GM23338 (cell line): ENCODE results near the gene CHST13. TPM values are rescaled to one million over a fixed set of nuclear protein-coding genes. Genes with fewer than 3 reads are reported as not detected.

Experiments
- ATAC-seq: fragments of 200-7000 bp; cut with Tn5 transposase; 3 replicates; pipeline ENCODE4 v1.9.1; 2020
- DNase-seq: peaks from one replicate; pipeline ENCODE4 v3.0.0-alpha.2; 2015; ENCODE audit warnings: low spot score
- H2AFZ ChIP-seq: fragments of 200-600 bp; sonication (generic); 2 replicates; pipeline ENCODE4 v1.8.0; 2016; ENCODE audit warnings: antibody characterized with exemption, mild to moderate bottlenecking, moderate library complexity
- H3F3A ChIP-seq: fragments of 200-600 bp; sonication (generic); replicated peaks from 2 replicates; pipeline ENCODE4 v1.8.0; 2017; ENCODE audit warnings: antibody characterized with exemption, mixed run types, low read depth
- H3K27ac ChIP-seq: fragments of 200-600 bp; sonication (generic); 2 replicates; pipeline ENCODE4 v1.6.1; 2016; ENCODE audit warnings: low read depth
- H3K27me3 ChIP-seq: fragments of 200-600 bp; sonication (generic); 2 replicates; pipeline ENCODE4 v1.8.0; 2016; ENCODE audit warnings: mild to moderate bottlenecking, mixed run types, moderate library complexity; ENCODE audit not compliant: insufficient read depth
- H3K36me3 ChIP-seq: fragments of 200-600 bp; sonication (generic); 2 replicates; pipeline ENCODE4 v1.8.0; 2016; ENCODE audit warnings: mild to moderate bottlenecking; ENCODE audit not compliant: insufficient read depth
- H3K4me1 ChIP-seq: fragments of 200-600 bp; sonication (generic); 2 replicates; pipeline ENCODE4 v1.8.0; 2016; ENCODE audit warnings: mild to moderate bottlenecking, moderate library complexity; ENCODE audit not compliant: insufficient read depth
- H3K4me2 ChIP-seq: fragments of 200-600 bp; sonication (generic); 2 replicates; pipeline ENCODE4 v1.7.1; 2017; ENCODE audit warnings: mixed run types
- H3K4me3 ChIP-seq: fragments of 200-600 bp; sonication (generic); 2 replicates; pipeline ENCODE4 v1.6.1; 2016; ENCODE audit warnings: mixed run types
- H3K79me2 ChIP-seq: fragments of 200-600 bp; sonication (generic); replicated peaks from 2 replicates; pipeline ENCODE4 v1.8.0; 2017; ENCODE audit warnings: mild to moderate bottlenecking; ENCODE audit not compliant: insufficient read depth
- H3K9me2 ChIP-seq: fragments of 200-600 bp; sonication (generic); 2 replicates; pipeline ENCODE4 v1.8.0; 2017; ENCODE audit not compliant: insufficient read depth
- H4K20me1 ChIP-seq: fragments of 200-600 bp; sonication (generic); replicated peaks from 2 replicates; pipeline ENCODE4 v1.8.0; 2017; ENCODE audit warnings: mild to moderate bottlenecking; ENCODE audit not compliant: insufficient read depth
- H3K27ac Mint-ChIP-seq: 2 replicates; pipeline ENCODE4 v1.8.0; 2020; ENCODE audit warnings: inconsistent platforms, mild to moderate bottlenecking, moderate library complexity, mixed read lengths
- H3K27me3 Mint-ChIP-seq: 3 replicates; pipeline ENCODE4 v1.8.0; 2022; ENCODE audit warnings: low read depth, mild to moderate bottlenecking, moderate library complexity, mixed read lengths, inconsistent platforms; ENCODE audit not compliant: insufficient read depth, poor library complexity
- H3K36me3 Mint-ChIP-seq: 3 replicates; pipeline ENCODE4 v1.8.0; 2021; ENCODE audit warnings: low read depth, mild to moderate bottlenecking, inconsistent platforms, moderate library complexity, mixed read lengths
- H3K4me1 Mint-ChIP-seq: 3 replicates; pipeline ENCODE4 v1.8.0; 2020; ENCODE audit warnings: mild to moderate bottlenecking, inconsistent platforms, mixed read lengths
- H3K4me3 Mint-ChIP-seq: 3 replicates; pipeline ENCODE4 v1.8.0; 2021; ENCODE audit warnings: moderate library complexity, mild to moderate bottlenecking, inconsistent platforms, mixed read lengths
- H3K9me3 Mint-ChIP-seq: 3 replicates; pipeline ENCODE4 v1.8.0; 2020; ENCODE audit warnings: moderate library complexity, mild to moderate bottlenecking, inconsistent platforms, mixed read lengths
- EZH2 ChIP-seq: fragments of 200-600 bp; sonication (generic); IDR thresholded peaks from one replicate; pipeline ENCODE4 v1.8.0; 2017; ENCODE audit warnings: antibody characterized with exemption, mild to moderate bottlenecking, low read depth; ENCODE audit not compliant: unreplicated experiment
- EZH2phosphoT487 ChIP-seq: fragments of 200-600 bp; sonication (generic); IDR thresholded peaks from one replicate; pipeline ENCODE4 v1.8.1; 2018; ENCODE audit warnings: antibody characterized with exemption; ENCODE audit not compliant: unreplicated experiment
- JUNB ChIP-seq: IDR thresholded peaks from one replicate; pipeline ENCODE4 v1.6.1; 2016; ENCODE audit warnings: antibody characterized with exemption; ENCODE audit not compliant: unreplicated experiment
- NANOG ChIP-seq: IDR thresholded peaks from 2 replicates; pipeline ENCODE4 v1.6.1; 2016; ENCODE audit warnings: antibody characterized with exemption, borderline replicate concordance
- STAT1 ChIP-seq: IDR thresholded peaks from one replicate; pipeline ENCODE4 v1.6.1; 2016; ENCODE audit warnings: antibody characterized with exemption; ENCODE audit not compliant: unreplicated experiment
- polyA plus RNA-seq: library from polyadenylated mRNA; unstranded; fragments of >200 nt; fragmentation: Nextera tagmentation; extraction: Ambion mirVana; gene quantifications from 2 replicates; pipeline ENCODE4 v1.2.1, GENCODE V29; 2016
- total RNA-seq: library from RNA; depleted of rRNA; stranded (reverse); fragments of >200 nt; shearing (Covaris generic); gene quantifications from 2 replicates; pipeline ENCODE4 v1.2.3, GENCODE V29; 2014
- TF ChIP-seq, protein P1 (sequence below), 2 experiments: fragments of 200-600 bp in 1 of 2; sonication (generic) in 1 of 2; conservative IDR thresholded peaks; 2 replicates each; pipeline versions ENCODE4 v1.5.1 to v1.6.1; 2016 to 2017; ENCODE audit warnings: antibody characterized with exemption in 2 of 2, low read depth in 2 of 2, mild to moderate bottlenecking in 2 of 2, moderate library complexity in 1 of 2
- TF ChIP-seq, protein P2 (sequence below): IDR thresholded peaks from 2 replicates; pipeline ENCODE4 v1.6.1; 2016; ENCODE audit warnings: antibody characterized with exemption

The CHST13 gene
- total and polyA plus RNA-seq, 2 experiments from 2014 or later = 3.7 to 8.4 TPM

DNA sequence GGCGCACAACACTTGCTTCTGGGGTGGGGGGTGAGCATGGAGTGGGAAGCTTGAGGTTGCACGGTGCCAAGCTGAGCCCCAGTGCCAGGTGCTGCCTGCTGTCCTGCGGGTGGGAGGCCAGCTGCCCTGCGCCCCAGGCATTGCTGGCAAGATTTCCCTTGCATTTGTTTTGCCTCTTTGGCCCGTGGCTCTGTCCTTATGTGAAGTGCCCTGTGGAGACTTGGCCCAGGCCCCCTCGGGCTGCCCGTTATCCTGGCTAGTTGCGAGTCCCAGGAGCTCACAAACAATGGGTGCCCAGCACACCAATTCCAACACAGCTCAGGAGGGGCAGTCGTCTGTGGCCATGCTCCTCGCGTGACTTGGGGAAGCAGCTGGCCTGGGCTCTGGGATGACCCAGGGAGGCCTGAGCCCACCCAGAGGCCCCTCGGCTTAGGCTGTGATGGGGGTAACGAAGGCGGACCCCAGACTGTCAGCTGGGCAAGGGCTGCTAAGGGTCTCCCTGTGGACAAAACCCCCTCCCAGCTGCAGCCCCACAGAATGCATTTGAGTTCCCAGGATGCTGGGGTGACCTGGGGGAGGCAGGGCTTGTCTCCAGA lies 28.8 kb downstream of the CHST13 start:
- Histone ChIP-seq H3K79me2 (no peaks in the 10 kb centered on the region), H3K27ac (no peak overlapping the region), H3K36me3 (no peaks in the 10 kb centered on the region), H2AFZ (no peak overlapping the region), H3K4me3 (no peak overlapping the region), H3K4me2 (no peak overlapping the region), H3K27me3 (no peaks in the 10 kb centered on the region), H3F3A (no peaks in the 10 kb centered on the region), H4K20me1 (no peaks in the 10 kb centered on the region), H3K9me2 (no peaks in the 10 kb centered on the region), H3K4me1 (peaks cover 18% of the 10 kb centered on the region)
- DNase-seq (no peak), ATAC-seq (no peak)
- no peak overlapping the region for H3K4me3 Mint-ChIP-seq
- no peak overlapping the region for H3K27ac Mint-ChIP-seq
- peaks cover 15% of the 10 kb centered on the region for H3K27me3 Mint-ChIP-seq
- H3K9me3 Mint-ChIP-seq = no peaks in the 10 kb centered on the region; the same call in 2 of the 3 replicates
- H3K4me1 Mint-ChIP-seq = peaks cover 30% of the 10 kb centered on the region
- no peak for TF ChIP-seq EZH2phosphoT487
- TF ChIP-seq STAT1 = no peak
- TF ChIP-seq, protein P1, sequence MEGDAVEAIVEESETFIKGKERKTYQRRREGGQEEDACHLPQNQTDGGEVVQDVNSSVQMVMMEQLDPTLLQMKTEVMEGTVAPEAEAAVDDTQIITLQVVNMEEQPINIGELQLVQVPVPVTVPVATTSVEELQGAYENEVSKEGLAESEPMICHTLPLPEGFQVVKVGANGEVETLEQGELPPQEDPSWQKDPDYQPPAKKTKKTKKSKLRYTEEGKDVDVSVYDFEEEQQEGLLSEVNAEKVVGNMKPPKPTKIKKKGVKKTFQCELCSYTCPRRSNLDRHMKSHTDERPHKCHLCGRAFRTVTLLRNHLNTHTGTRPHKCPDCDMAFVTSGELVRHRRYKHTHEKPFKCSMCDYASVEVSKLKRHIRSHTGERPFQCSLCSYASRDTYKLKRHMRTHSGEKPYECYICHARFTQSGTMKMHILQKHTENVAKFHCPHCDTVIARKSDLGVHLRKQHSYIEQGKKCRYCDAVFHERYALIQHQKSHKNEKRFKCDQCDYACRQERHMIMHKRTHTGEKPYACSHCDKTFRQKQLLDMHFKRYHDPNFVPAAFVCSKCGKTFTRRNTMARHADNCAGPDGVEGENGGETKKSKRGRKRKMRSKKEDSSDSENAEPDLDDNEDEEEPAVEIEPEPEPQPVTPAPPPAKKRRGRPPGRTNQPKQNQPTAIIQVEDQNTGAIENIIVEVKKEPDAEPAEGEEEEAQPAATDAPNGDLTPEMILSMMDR (conservative IDR thresholded peaks at IDR 0.05; ENCODE audit: low read depth in 2 of 2) = no peak
- TF ChIP-seq JUNB = no peak
- H3K36me3 Mint-ChIP-seq = no peaks in the 10 kb centered on the region

DNA sequence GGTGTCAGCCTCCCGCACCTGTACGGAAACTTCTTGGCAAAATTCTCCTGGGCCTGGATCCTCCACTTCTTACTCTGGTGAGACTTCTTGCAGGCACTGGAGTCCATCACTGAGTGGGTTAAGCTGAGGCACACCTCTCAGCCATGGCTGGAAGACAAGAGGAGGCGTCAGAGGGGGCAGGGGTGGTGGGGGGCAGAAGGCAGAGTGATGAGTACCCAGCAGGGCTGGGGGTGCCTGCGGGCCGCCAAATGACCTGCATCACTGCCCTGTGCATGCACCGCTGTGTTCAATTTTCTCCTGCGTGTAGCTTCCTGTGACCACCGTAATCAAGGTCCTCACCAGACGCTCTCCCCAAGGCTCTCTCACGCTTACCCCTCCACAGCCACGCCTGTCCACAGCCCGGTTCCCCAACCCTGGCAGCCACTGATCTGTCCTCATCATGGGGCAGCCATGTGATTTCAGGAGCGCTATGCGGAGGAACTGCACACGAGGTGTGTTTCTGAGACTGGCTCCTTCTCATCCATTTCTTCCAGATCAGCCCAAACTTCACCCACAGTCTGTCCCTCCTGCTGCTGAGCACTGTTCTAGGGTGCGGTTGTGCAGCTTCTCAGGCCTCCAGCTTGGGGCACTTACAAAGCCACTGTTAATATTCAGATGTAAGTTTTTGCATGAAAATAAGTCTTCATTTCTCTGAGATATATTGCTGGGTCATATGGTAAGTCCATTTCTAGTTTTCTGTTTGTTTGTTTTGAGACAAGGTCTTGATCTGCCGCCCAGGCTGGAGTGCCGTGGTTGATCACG lies 29.5 kb downstream of the CHST13 start:
- H3K36me3 Mint-ChIP-seq = no peaks in the 10 kb centered on the region
- TF ChIP-seq, protein P1 (conservative IDR thresholded peaks at IDR 0.05; ENCODE audit: low read depth in 2 of 2) = no peak
- TF ChIP-seq, protein P2, sequence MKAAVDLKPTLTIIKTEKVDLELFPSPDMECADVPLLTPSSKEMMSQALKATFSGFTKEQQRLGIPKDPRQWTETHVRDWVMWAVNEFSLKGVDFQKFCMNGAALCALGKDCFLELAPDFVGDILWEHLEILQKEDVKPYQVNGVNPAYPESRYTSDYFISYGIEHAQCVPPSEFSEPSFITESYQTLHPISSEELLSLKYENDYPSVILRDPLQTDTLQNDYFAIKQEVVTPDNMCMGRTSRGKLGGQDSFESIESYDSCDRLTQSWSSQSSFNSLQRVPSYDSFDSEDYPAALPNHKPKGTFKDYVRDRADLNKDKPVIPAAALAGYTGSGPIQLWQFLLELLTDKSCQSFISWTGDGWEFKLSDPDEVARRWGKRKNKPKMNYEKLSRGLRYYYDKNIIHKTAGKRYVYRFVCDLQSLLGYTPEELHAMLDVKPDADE = no peak
- no peak for TF ChIP-seq NANOG
- TF ChIP-seq EZH2 = no peak
- TF ChIP-seq STAT1 = no peak
- no peaks in the 10 kb centered on the region; the same call in 2 of the 3 replicates for H3K9me3 Mint-ChIP-seq
- Histone ChIP-seq H3K36me3 (no peaks in the 10 kb centered on the region), H2AFZ (no peak overlapping the region), H3K4me2 (no peak overlapping the region), H3K27ac (no peak overlapping the region), H3K4me3 (no peak overlapping the region), H4K20me1 (no peaks in the 10 kb centered on the region), H3K9me2 (no peaks in the 10 kb centered on the region), H3F3A (no peaks in the 10 kb centered on the region), H3K79me2 (no peaks in the 10 kb centered on the region), H3K27me3 (no peaks in the 10 kb centered on the region), H3K4me1 (peaks cover 12% of the 10 kb centered on the region)
- peaks cover 24% of the 10 kb centered on the region for H3K4me1 Mint-ChIP-seq
- peaks cover 12% of the 10 kb centered on the region for H3K27me3 Mint-ChIP-seq
- DNase-seq (no peak), ATAC-seq (no peak)
- H3K4me3 Mint-ChIP-seq = no peak overlapping the region; the same call in 2 of the 3 replicates
- H3K27ac Mint-ChIP-seq = no peak overlapping the region
